IPS-18a (cell line): ENCODE data around the gene ABCA13.

Experiments
- H3K27ac ChIP-seq: one replicate; pipeline ENCODE4 v1.5.1; 2013; ENCODE audit warnings: low read length
- H3K27me3 ChIP-seq: one replicate; pipeline ENCODE4 v1.6.1; 2013; ENCODE audit warnings: mild to moderate bottlenecking, low read length; ENCODE audit not compliant: control insufficient read depth, insufficient read depth
- H3K36me3 ChIP-seq: one replicate; pipeline ENCODE4 v1.6.1; 2013; ENCODE audit warnings: low read depth, low read length; ENCODE audit not compliant: control insufficient read depth
- H3K4me1 ChIP-seq: one replicate; pipeline ENCODE4 v1.6.1; 2013; ENCODE audit warnings: low read depth, low read length; ENCODE audit not compliant: control insufficient read depth
- H3K4me3 ChIP-seq: one replicate; pipeline ENCODE4 v1.5.1; 2013; ENCODE audit warnings: low read length
- H3K9ac ChIP-seq: one replicate; pipeline ENCODE4 v1.6.1; 2013; ENCODE audit warnings: mild to moderate bottlenecking, low read length, moderate library complexity
- H3K9me3 ChIP-seq: one replicate; pipeline ENCODE4 v1.6.1; 2013; ENCODE audit warnings: low read depth, low read length; ENCODE audit not compliant: control insufficient read depth

The ABCA13 gene

DNA sequence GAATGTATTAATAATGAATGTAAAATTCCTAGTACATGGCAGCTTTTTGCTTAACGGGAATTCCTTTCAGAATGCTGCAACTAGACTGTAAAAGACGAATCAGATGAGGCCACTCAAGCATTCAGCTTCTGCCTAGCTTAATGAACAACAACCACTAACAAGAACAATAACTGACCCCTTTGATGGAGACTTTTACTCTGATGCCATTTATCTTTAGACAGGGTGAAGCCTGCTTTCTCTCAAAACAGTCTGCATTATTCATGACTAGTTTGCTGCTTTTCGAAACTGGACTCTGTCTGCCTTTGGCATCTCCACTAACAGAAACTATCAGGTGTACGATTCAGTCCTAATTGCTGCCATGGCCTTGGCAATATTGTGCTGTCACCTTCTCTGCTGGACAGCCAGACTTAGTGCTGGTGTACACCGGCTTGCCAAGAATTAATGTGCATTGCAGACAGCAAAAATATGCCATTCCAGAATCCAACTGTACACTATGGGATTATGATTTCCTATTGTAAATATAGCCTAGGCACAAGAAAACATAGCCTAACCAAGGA is 457.6 kb downstream of the ABCA13 start:
- no peaks in the 10 kb centered on the region for H3K36me3 ChIP-seq
- no peaks in the 10 kb centered on the region for H3K27me3 ChIP-seq
- no peak overlapping the region for H3K4me3 ChIP-seq
- H3K9ac ChIP-seq, result no peak overlapping the region
- no peak overlapping the region for H3K27ac ChIP-seq
- no peaks in the 10 kb centered on the region for H3K9me3 ChIP-seq
- no peaks in the 10 kb centered on the region for H3K4me1 ChIP-seq

- Histone ChIP-seq H3K27me3 (no peaks in the 10 kb centered on the region), H3K9ac (no peak overlapping the region), H3K4me3 (no peak overlapping the region), H3K36me3 (no peaks in the 10 kb centered on the region), H3K27ac (no peak overlapping the region), H3K4me1 (no peaks in the 10 kb centered on the region), H3K9me3 (no peaks in the 10 kb centered on the region)
Observed at GRCh38 chr7:48634116-48634632, 462.9 kb downstream of the ABCA13 start.

DNA sequence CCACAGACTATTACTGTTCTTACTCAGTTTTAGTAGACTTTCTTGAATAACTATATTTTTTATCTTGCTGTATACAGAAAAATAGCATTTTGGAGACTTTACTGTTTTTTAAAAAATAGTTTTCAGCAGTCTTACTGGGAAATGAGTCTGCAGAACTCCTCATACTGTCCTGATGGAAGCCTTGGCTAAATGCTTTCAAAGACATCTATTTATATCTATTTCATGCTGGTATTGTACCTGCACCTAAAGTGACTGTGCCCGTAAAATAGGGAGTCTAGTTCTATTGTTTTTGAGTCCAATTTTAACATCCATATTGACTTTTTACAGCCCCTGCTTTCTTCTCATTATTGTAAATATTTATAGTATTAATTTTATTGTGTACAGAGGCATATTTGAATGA is 464.5 kb downstream of the ABCA13 start:
- Histone ChIP-seq H3K9me3 (no peaks in the 10 kb centered on the region), H3K27me3 (no peaks in the 10 kb centered on the region), H3K4me1 (no peaks in the 10 kb centered on the region), H3K36me3 (no peaks in the 10 kb centered on the region), H3K4me3 (no peak overlapping the region), H3K9ac (no peak overlapping the region), H3K27ac (no peak overlapping the region)

GRCh38 chr7:48636391-48637015 is 465.2 kb downstream of the ABCA13 start:
- H3K36me3 ChIP-seq, result no peaks in the 10 kb centered on the region
- no peak overlapping the region for H3K4me3 ChIP-seq
- no peaks in the 10 kb centered on the region for H3K9me3 ChIP-seq
- no peaks in the 10 kb centered on the region for H3K4me1 ChIP-seq
- no peaks in the 10 kb centered on the region for H3K27me3 ChIP-seq
- H3K9ac ChIP-seq, result no peak overlapping the region
- H3K27ac ChIP-seq, result no peak overlapping the region

- no peak overlapping the region for H3K4me3 ChIP-seq
- no peaks in the 10 kb centered on the region for H3K9me3 ChIP-seq
- H3K27ac ChIP-seq, result no peak overlapping the region
- no peaks in the 10 kb centered on the region for H3K36me3 ChIP-seq
- H3K4me1 ChIP-seq, result no peaks in the 10 kb centered on the region
- no peaks in the 10 kb centered on the region for H3K27me3 ChIP-seq
- H3K9ac ChIP-seq, result no peak overlapping the region
Observed at GRCh38 chr7:48637382-48637781, 466.1 kb downstream of the ABCA13 start.

DNA sequence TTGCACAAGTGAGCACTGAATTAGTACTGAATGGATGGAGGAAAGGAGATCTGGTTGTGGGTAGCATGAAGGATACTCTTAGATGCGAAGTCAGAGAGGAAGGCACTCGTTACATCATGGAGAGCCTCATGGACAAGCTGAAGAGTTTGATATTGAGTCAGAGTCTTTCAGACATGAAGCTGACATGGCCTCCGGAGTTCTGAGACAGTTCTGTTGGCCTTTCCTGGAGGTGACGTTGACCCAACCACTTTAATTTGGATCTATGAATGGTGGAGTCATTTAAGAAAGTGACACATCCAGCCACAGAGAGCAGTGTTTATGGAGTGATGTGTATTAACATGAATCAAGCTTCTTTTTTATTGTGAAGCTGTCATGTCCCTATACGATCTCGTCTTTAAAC is 466.8 kb downstream of the ABCA13 start:
- Histone ChIP-seq H3K9ac (no peak overlapping the region), H3K27me3 (no peaks in the 10 kb centered on the region), H3K36me3 (no peaks in the 10 kb centered on the region), H3K4me3 (no peak overlapping the region), H3K4me1 (no peaks in the 10 kb centered on the region), H3K9me3 (no peaks in the 10 kb centered on the region), H3K27ac (no peak overlapping the region)

GRCh38 chr7:48643431-48644013 is 472.3 kb downstream of the ABCA13 start:
- H3K27ac ChIP-seq, result no peak overlapping the region
- no peaks in the 10 kb centered on the region for H3K4me1 ChIP-seq
- H3K4me3 ChIP-seq, result no peak overlapping the region
- no peak overlapping the region for H3K9ac ChIP-seq
- H3K9me3 ChIP-seq, result no peaks in the 10 kb centered on the region
- H3K36me3 ChIP-seq, result no peaks in the 10 kb centered on the region
- no peaks in the 10 kb centered on the region for H3K27me3 ChIP-seq

GRCh38 chr7:48658138-48658537 is 486.9 kb downstream of the ABCA13 start:
- H3K36me3 ChIP-seq, result no peaks in the 10 kb centered on the region
- no peaks in the 10 kb centered on the region for H3K4me1 ChIP-seq
- no peak overlapping the region for H3K4me3 ChIP-seq
- no peak overlapping the region for H3K9ac ChIP-seq
- H3K27me3 ChIP-seq, result no peaks in the 10 kb centered on the region
- no peaks in the 10 kb centered on the region for H3K9me3 ChIP-seq
- no peak overlapping the region for H3K27ac ChIP-seq

GRCh38 chr7:48660306-48660870 is 489.1 kb downstream of the ABCA13 start:
- Histone ChIP-seq H3K4me1 (no peaks in the 10 kb centered on the region), H3K36me3 (no peaks in the 10 kb centered on the region), H3K4me3 (no peak overlapping the region), H3K27ac (no peak overlapping the region), H3K27me3 (no peaks in the 10 kb centered on the region), H3K9ac (no peak overlapping the region), H3K9me3 (no peaks in the 10 kb centered on the region)

- H3K9me3 ChIP-seq, result no peaks in the 10 kb centered on the region
- H3K4me3 ChIP-seq, result no peak overlapping the region
- no peaks in the 10 kb centered on the region for H3K4me1 ChIP-seq
- no peak overlapping the region for H3K27ac ChIP-seq
- no peaks in the 10 kb centered on the region for H3K27me3 ChIP-seq
- H3K9ac ChIP-seq, result no peak overlapping the region
- no peaks in the 10 kb centered on the region for H3K36me3 ChIP-seq
Observed at GRCh38 chr7:48664241-48664640, 493.0 kb downstream of the ABCA13 start.

DNA sequence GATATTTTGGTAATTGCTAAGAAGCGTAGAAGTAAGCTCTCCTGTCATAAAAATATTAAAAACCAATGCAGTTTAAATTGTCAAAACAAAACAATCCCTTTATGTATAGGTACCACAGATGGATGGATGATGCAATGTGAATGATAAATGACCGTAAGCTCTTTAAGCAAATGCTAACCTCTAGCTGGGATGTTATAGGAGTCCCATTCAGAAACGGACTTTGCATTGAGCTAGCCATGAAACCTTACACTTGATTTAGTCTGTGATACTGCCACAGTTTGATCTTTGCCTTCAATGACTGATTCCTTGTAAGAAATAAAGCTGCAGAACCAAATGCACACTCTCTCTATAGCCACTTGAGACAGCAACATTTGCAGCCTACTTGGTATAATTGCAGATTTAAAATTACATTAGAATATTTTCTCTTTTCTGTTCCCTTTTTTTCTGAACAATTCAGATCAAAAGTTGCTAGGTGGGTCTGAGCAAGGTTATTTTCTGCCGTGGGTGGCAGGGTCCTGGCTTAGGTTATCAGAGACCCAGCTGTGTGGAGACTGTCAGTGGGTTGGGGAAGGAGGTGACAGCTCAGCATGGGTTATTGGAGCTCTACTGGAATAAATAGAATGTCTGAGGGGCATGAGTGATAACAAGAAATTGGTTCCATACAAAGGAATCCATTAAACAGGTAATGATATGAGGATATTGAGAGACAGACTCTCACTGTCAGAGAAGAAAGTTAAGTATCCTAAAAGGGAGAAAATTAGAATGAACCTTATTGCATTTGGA is 494.3 kb downstream of the ABCA13 start:
- Histone ChIP-seq H3K27me3 (no peaks in the 10 kb centered on the region), H3K4me3 (no peak overlapping the region), H3K9ac (no peak overlapping the region), H3K4me1 (no peaks in the 10 kb centered on the region), H3K9me3 (no peaks in the 10 kb centered on the region), H3K36me3 (no peaks in the 10 kb centered on the region), H3K27ac (no peak overlapping the region)
